ENCODE results near the gene HSPA1L. TPM values are rescaled to one million over a fixed set of nuclear protein-coding genes. Genes with fewer than 3 reads are reported as not detected.
"Not testable (repeated sequence)": the region's sequence is repeated elsewhere in the genome, so short reads cannot be mapped to it uniquely, and the experiment has no call there.

Gene HSPA1L
- total RNA-seq, 1 donor from 2014 or later, result 0.98 TPM

DNA sequence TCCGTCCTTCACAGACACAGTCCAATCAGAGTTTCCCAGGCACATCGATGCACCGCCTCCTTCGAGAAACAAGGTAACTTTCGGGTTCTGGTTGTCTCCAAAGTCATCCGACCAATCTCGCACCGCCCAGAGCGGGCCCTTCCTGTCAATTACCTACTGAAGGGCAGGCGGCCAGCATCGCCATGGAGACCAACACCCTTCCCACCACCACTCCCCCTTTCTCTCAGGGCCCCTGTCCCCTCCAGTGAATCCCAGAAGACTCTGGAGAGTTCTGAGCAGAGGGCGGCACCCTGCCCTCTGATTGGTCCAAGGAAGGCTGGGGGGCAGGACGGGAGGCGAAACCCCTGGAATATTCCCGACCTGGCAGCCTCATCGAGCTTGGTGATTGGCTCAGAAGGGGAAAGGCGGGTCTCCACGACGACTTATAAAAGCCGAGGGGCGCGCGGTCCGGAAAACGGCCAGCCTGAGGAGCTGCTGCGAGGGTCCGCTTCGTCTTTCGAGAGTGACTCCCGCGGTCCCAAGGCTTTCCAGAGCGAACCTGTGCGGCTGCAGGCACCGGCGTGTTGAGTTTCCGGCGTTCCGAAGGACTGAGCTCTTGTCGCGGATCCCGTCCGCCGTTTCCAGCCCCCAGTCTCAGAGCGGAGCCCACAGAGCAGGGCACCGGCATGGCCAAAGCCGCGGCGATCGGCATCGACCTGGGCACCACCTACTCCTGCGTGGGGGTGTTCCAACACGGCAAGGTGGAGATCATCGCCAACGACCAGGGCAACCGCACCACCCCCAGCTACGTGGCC is 12.4 kb upstream of the HSPA1L start, which contains the start of gene HSPA1B:
Gene HSPA1B (plus strand): TSS at position 453 of the 794 bp plus-strand sequence. CDS start 213 bp downstream, at position 666.
- peaks cover 60% of the 10 kb centered on the region for H3K4me1 ChIP-seq
- no peaks in the 10 kb centered on the region for H3K9me3 ChIP-seq
- peak within 1 kb of the TSS; percentile 54 to 77 for H3K4me3 ChIP-seq
- intact Hi-C loops (cut with DNase I), result no loop called here
- H3K36me3 ChIP-seq, result peaks cover 0 to 5% of the 10 kb centered on the region in 2 donors
- DNase-seq (ENCODE audit: extremely low spot score in 2 of 2), result peak; percentile 100
- peak within 1 kb of the TSS; percentile 100 for H3K27ac ChIP-seq
- TF ChIP-seq CTCF (IDR thresholded peaks at IDR 0.05), result peak in 2 of 3 experiments; percentile 25 to 31
- peak; percentile 100 for TF ChIP-seq POLR2A (IDR thresholded peaks at IDR 0.05)
- peak; percentile 100 for TF ChIP-seq POLR2AphosphoS5 (IDR thresholded peaks at IDR 0.05; ENCODE audit: insufficient read depth in 1 of 2, low read depth in 1 of 2)
- H3K27me3 ChIP-seq, result no peaks in the 10 kb centered on the region

DNA sequence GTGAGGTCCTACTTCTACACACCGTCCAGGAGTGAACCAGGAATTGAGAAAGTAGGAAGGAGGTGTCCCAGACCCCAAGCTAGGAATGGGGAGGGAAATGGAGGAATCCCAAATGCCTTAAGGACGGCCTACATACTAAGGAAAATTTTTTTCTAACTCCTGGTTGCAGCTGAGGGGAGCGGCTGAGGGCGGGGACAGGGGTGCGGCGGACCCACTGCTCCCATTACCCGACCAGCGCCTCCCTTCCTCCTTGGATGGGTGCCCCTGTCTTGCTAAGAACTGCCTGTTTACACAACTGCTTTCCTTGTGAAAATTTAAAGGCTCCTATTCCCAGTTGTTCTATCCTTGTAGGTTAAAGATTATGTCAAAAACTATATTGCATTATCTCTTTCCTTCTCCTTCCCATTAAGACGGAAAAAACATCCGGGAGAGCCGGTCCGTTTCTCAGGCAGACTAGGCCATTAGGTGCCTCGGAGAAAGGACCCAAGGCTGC is 11.8 kb upstream of the HSPA1L start:
- peaks cover 0 to 4% of the 10 kb centered on the region in 2 donors for H3K36me3 ChIP-seq
- DNase-seq (ENCODE audit: extremely low spot score in 2 of 2), result peak in 1 of 2 donors; percentile 98
- H3K27me3 ChIP-seq, result no peaks in the 10 kb centered on the region
- no peaks in the 10 kb centered on the region for H3K9me3 ChIP-seq
- intact Hi-C loops (cut with DNase I), result no loop called here
- H3K27ac ChIP-seq, result peak overlapping the region; percentile 100
- TF ChIP-seq CTCF (IDR thresholded peaks at IDR 0.05) (no peak), POLR2AphosphoS5 (IDR thresholded peaks at IDR 0.05; ENCODE audit: insufficient read depth in 1 of 2, low read depth in 1 of 2) (peak in 1 of 2 donors; percentile 14), POLR2A (IDR thresholded peaks at IDR 0.05) (peak in 1 of 2 donors; percentile 65)
- H3K4me1 ChIP-seq, result peaks cover 57% of the 10 kb centered on the region
- H3K4me3 ChIP-seq, result peak overlapping the region; percentile 54 to 77

GRCh38 chr6:31825553-31825952 is 10.5 kb upstream of the HSPA1L start:
- no peak for DNase-seq (ENCODE audit: extremely low spot score in 2 of 2)
- H3K9me3 ChIP-seq, result no peaks in the 10 kb centered on the region
- no peaks in the 10 kb centered on the region for H3K27me3 ChIP-seq
- peak overlapping the region; percentile 100 for H3K27ac ChIP-seq
- peaks cover 55% of the 10 kb centered on the region for H3K4me1 ChIP-seq
- intact Hi-C loops (cut with DNase I), result no loop called here
- H3K36me3 ChIP-seq, result no peaks in the 10 kb centered on the region
- TF ChIP-seq POLR2A (IDR thresholded peaks at IDR 0.05), result no peak
- no peak for TF ChIP-seq POLR2AphosphoS5 (IDR thresholded peaks at IDR 0.05; ENCODE audit: insufficient read depth in 1 of 2, low read depth in 1 of 2)
- TF ChIP-seq CTCF (IDR thresholded peaks at IDR 0.05), result no peak
- no peak overlapping the region for H3K4me3 ChIP-seq

DNA sequence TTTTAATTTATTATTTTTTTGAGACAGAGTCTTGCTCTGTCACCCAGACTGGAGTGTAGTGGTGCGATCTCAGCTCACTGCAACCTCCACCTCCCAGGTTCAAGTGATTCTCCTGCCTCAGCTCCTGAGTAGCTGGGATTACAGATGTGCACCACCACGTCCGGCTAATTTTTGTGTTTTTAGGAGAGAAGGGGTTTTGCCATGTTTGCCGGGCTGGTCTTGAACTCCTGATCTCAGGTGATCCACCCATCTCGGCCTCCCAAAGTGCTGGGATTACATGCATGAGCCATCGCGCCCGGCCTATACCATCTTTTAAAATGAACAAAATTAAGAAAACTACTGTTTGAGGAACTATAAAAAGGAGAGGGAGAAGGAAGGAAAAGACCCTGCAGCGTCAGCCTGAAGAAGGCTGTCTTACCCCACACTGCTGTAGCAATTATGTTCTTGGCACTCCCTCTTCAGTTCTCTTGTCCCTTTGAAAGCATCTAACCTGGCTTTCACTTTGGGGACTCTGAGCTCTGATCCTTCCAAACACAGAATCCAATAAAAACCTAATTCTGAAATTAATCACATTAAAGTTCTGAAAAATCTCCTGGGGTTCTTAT is 8.6 kb upstream of the HSPA1L start:
- DNase-seq (ENCODE audit: extremely low spot score in 2 of 2); H3K36me3 ChIP-seq; H3K27me3 ChIP-seq; H3K9me3 ChIP-seq; intact Hi-C loops (cut with DNase I); H3K4me3 ChIP-seq: not testable (repeated sequence)
- peak overlapping the region; percentile 100 for H3K27ac ChIP-seq
- peaks cover 73% of the 10 kb centered on the region for H3K4me1 ChIP-seq

GRCh38 chr6:31822036-31822821 is 7.1 kb upstream of the HSPA1L start:
- intact Hi-C loops (cut with DNase I), result no loop called here
- peak in 1 of 2 donors; percentile 97 for DNase-seq (ENCODE audit: extremely low spot score in 2 of 2)
- H3K4me3 ChIP-seq, result peak overlapping the region; percentile 50 to 54
- H3K9me3 ChIP-seq, result no peaks in the 10 kb centered on the region
- peak; percentile 74 to 97 for TF ChIP-seq POLR2AphosphoS5 (IDR thresholded peaks at IDR 0.05; ENCODE audit: insufficient read depth in 1 of 2, low read depth in 1 of 2)
- no peak for TF ChIP-seq CTCF (IDR thresholded peaks at IDR 0.05)
- TF ChIP-seq POLR2A (IDR thresholded peaks at IDR 0.05), result peak; percentile 35 to 89
- H3K27me3 ChIP-seq, result no peaks in the 10 kb centered on the region
- no peaks in the 10 kb centered on the region for H3K36me3 ChIP-seq
- H3K4me1 ChIP-seq, result peaks cover 85% of the 10 kb centered on the region
- peak overlapping the region; percentile 100 for H3K27ac ChIP-seq
